H9 (cell line): Measurements from ENCODE around the gene PDE4B. TPM values are rescaled to one million over a fixed set of nuclear protein-coding genes. Genes with fewer than 3 reads are reported as not detected.

Experiments
- DNase-seq: peaks from one replicate; pipeline ENCODE4 v3.0.0-alpha.2; 2017
- H2AFZ ChIP-seq: one replicate; pipeline ENCODE4 v1.6.1; 2013; ENCODE audit warnings: mild to moderate bottlenecking, low read length, control low read depth, moderate library complexity
- H2AK5ac ChIP-seq: 2 replicates; pipeline ENCODE4 v1.6.1; 2013; ENCODE audit warnings: low read length, control low read depth, mixed read lengths; ENCODE audit not compliant: insufficient read length
- H2BK120ac ChIP-seq: one replicate; pipeline ENCODE4 v1.6.1; 2013; ENCODE audit warnings: low read depth, mild to moderate bottlenecking, low read length, control low read depth, inconsistent platforms; ENCODE audit not compliant: poor library complexity, severe bottlenecking
- H2BK12ac ChIP-seq: 2 replicates; pipeline ENCODE4 v1.6.1; 2013; ENCODE audit warnings: low read length, control low read depth, mixed read lengths, low read depth; ENCODE audit not compliant: insufficient read length
- H2BK15ac ChIP-seq: 2 replicates; pipeline ENCODE4 v1.6.1; 2013; ENCODE audit warnings: low read depth, low read length, control low read depth
- H2BK20ac ChIP-seq: one replicate; pipeline ENCODE4 v1.6.1; 2013; ENCODE audit warnings: low read depth, mild to moderate bottlenecking, low read length, control low read depth, inconsistent platforms; ENCODE audit not compliant: poor library complexity, severe bottlenecking
- H2BK5ac ChIP-seq: 2 replicates; pipeline ENCODE4 v1.6.1; 2013; ENCODE audit warnings: low read length, control low read depth, mixed read lengths; ENCODE audit not compliant: insufficient read length
- H3K14ac ChIP-seq: 2 replicates; pipeline ENCODE4 v1.6.1; 2013; ENCODE audit warnings: low read length, control low read depth; ENCODE audit not compliant: insufficient read depth
- H3K18ac ChIP-seq: 2 replicates; pipeline ENCODE4 v1.6.1; 2013; ENCODE audit warnings: low read depth, mild to moderate bottlenecking, mixed read lengths, low read length, control low read depth; ENCODE audit not compliant: insufficient read length
- H3K23ac ChIP-seq: 2 replicates; pipeline ENCODE4 v1.6.1; 2013; ENCODE audit warnings: low read length, control low read depth, mixed read lengths, low read depth; ENCODE audit not compliant: insufficient read length
- H3K23me2 ChIP-seq: 2 replicates; pipeline ENCODE4 v1.6.1; 2013; ENCODE audit warnings: low read depth, mild to moderate bottlenecking, mixed read lengths, low read length, control low read depth; ENCODE audit not compliant: insufficient read length, poor library complexity, severe bottlenecking
- H3K27ac ChIP-seq: 2 replicates; pipeline ENCODE4 v1.5.1; 2013; ENCODE audit warnings: low read length, control low read depth, mixed read lengths, low read depth; ENCODE audit not compliant: insufficient read length
- H3K27me3 ChIP-seq: 2 replicates; pipeline ENCODE4 v1.6.1; 2013; ENCODE audit warnings: low read length, control low read depth, inconsistent platforms; ENCODE audit not compliant: insufficient read depth
- H3K4ac ChIP-seq: 2 replicates; pipeline ENCODE4 v1.6.1; 2013; ENCODE audit warnings: low read depth, mild to moderate bottlenecking, control low read depth, inconsistent platforms, low read length, moderate library complexity
- H3K4me1 ChIP-seq: 2 replicates; pipeline ENCODE4 v1.6.1; 2013; ENCODE audit warnings: low read length, control low read depth, inconsistent platforms; ENCODE audit not compliant: insufficient read depth
- H3K4me2 ChIP-seq: 2 replicates; pipeline ENCODE4 v1.6.1; 2013; ENCODE audit warnings: low read length, control low read depth, mixed read lengths; ENCODE audit not compliant: insufficient read length, insufficient read depth
- H3K56ac ChIP-seq: 2 replicates; pipeline ENCODE4 v1.6.1; 2013; ENCODE audit warnings: low read depth, mild to moderate bottlenecking, mixed read lengths, low read length, control low read depth; ENCODE audit not compliant: insufficient read length
- H3K79me1 ChIP-seq: 2 replicates; pipeline ENCODE4 v1.6.1; 2013; ENCODE audit warnings: low read depth, mild to moderate bottlenecking, moderate library complexity, low read length, control low read depth, inconsistent platforms; ENCODE audit not compliant: insufficient read depth, poor library complexity, severe bottlenecking
- H3K79me2 ChIP-seq: 2 replicates; pipeline ENCODE4 v1.6.1; 2013; ENCODE audit warnings: low read length, control low read depth, inconsistent platforms; ENCODE audit not compliant: insufficient read depth
- H3K9ac ChIP-seq: 2 replicates; pipeline ENCODE4 v1.6.1; 2013; ENCODE audit warnings: low read length, control low read depth, mixed read lengths; ENCODE audit not compliant: insufficient read length; ENCODE audit errors: extremely low read depth
- H3K9me3 ChIP-seq: one replicate; pipeline ENCODE4 v1.6.1; 2013; ENCODE audit warnings: low read depth, low read length, inconsistent platforms; ENCODE audit not compliant: control insufficient read depth
- H3T11ph ChIP-seq: one replicate; pipeline ENCODE4 v1.6.1; 2013; ENCODE audit warnings: mild to moderate bottlenecking, low read length, control low read depth, inconsistent platforms
- H4K20me1 ChIP-seq: one replicate; pipeline ENCODE4 v1.6.1; 2013; ENCODE audit not compliant: control insufficient read depth, insufficient read length, insufficient read depth
- H4K5ac ChIP-seq: 2 replicates; pipeline ENCODE4 v1.6.1; 2013; ENCODE audit warnings: low read depth, mild to moderate bottlenecking, mixed read lengths, low read length, control low read depth; ENCODE audit not compliant: insufficient read length
- H4K8ac ChIP-seq: replicated peaks from 2 replicates; pipeline ENCODE4 v1.6.1; 2013; ENCODE audit warnings: low read length, control low read depth, mixed read lengths, low read depth; ENCODE audit not compliant: insufficient read length
- H4K91ac ChIP-seq: 2 replicates; pipeline ENCODE4 v1.6.1; 2013; ENCODE audit warnings: low read depth, mild to moderate bottlenecking, moderate library complexity, mixed read lengths, low read length, control low read depth; ENCODE audit not compliant: insufficient read length
- H3K27ac Mint-ChIP-seq, 3 experiments: 2 replicates in 2 of 3; 3 replicates in 1 of 3; pipeline ENCODE4 v1.8.0; 2020 to 2021; ENCODE audit warnings: mixed read lengths in 3 of 3, mild to moderate bottlenecking in 1 of 3, moderate library complexity in 1 of 3
- H3K27me3 Mint-ChIP-seq: 2 replicates; pipeline ENCODE4 v1.8.0; 2021; ENCODE audit warnings: low read depth, mild to moderate bottlenecking, moderate library complexity, mixed read lengths
- H3K36me3 Mint-ChIP-seq, 3 experiments: 2 replicates in 2 of 3; 3 replicates in 1 of 3; pipeline ENCODE4 v1.8.0; 2020 to 2021; ENCODE audit warnings: low read depth in 3 of 3, mixed read lengths in 3 of 3; ENCODE audit not compliant: insufficient read depth in 1 of 3
- H3K4me1 Mint-ChIP-seq, 2 experiments: 2 replicates each; pipeline ENCODE4 v1.8.0; 2020; ENCODE audit warnings: mixed read lengths in 2 of 2
- H3K4me3 Mint-ChIP-seq, 2 experiments: 2 replicates in 1 of 2; 3 replicates in 1 of 2; pipeline ENCODE4 v1.8.0; 2020 to 2021; ENCODE audit warnings: mild to moderate bottlenecking in 2 of 2, mixed read lengths in 2 of 2, moderate library complexity in 1 of 2
- H3K9me3 Mint-ChIP-seq, 2 experiments: 2 replicates in 1 of 2; 3 replicates in 1 of 2; pipeline ENCODE4 v1.8.0; 2020; ENCODE audit warnings: mild to moderate bottlenecking in 2 of 2, mixed read lengths in 2 of 2, moderate library complexity in 1 of 2
- CTCF ChIP-seq: fragments of 200-600 bp; sonication (generic); conservative IDR thresholded peaks from 3 replicates; pipeline ENCODE4 v1.8.0; 2021; ENCODE audit warnings: antibody characterized with exemption, mild to moderate bottlenecking
- WGBS: extraction: QIAGEN DNeasy Blood & Tissue Kit; methylation state at CpG from one replicate; pipeline ENCODE4 v1.1.7; 2013; ENCODE audit warnings: missing lambda C conversion rate, low lambda C conversion rate, mixed read lengths; ENCODE audit not compliant: insufficient read length; ENCODE audit errors: extremely low coverage; 5-methylcytosine and 5-hydroxymethylcytosine counted together
- total RNA-seq: library from RNA; stranded (reverse); gene quantifications from 2 replicates; pipeline ENCODE4 v1.2.1, GENCODE V29; 2021

The PDE4B gene
- total RNA-seq, 1 experiment from 2014 or later, result 19.8 TPM

GRCh38 chr1:65765631-65766030, 27.1 kb upstream of the PDE4B start:
- Histone ChIP-seq H3K4me2 (no peak overlapping the region), H3K79me1 (no peaks in the 10 kb centered on the region), H3K9ac (no peak overlapping the region), H3K79me2 (no peaks in the 10 kb centered on the region), H4K20me1 (no peaks in the 10 kb centered on the region), H2BK12ac (no peak overlapping the region), H3K23me2 (no peaks in the 10 kb centered on the region), H3K27ac (no peak overlapping the region), H2BK120ac (no peak overlapping the region), H2BK5ac (no peak overlapping the region), H3T11ph (no peak overlapping the region), H3K27me3 (no peaks in the 10 kb centered on the region), H4K91ac (no peak overlapping the region), H2BK20ac (no peak overlapping the region), H3K14ac (no peak overlapping the region), H3K4ac (no peak overlapping the region), H3K56ac (no peak overlapping the region), H4K5ac (no peak overlapping the region), H3K9me3 (no peaks in the 10 kb centered on the region), H2AFZ (no peak overlapping the region), H2AK5ac (no peak overlapping the region), H3K23ac (no peak overlapping the region), H3K18ac (no peak overlapping the region), H4K8ac (no peak overlapping the region), H2BK15ac (no peak overlapping the region), H3K4me1 (no peaks in the 10 kb centered on the region)
- Mint-ChIP-seq H3K36me3 (no peaks in the 10 kb centered on the region; a peak in 1 of 7 replicates), H3K27ac (no peak overlapping the region), H3K27me3 (peaks cover 2% of the 10 kb centered on the region; the same call in 1 of the 2 replicates), H3K4me1 (peaks cover 0 to 2% of the 10 kb centered on the region in 2 experiments; a peak in 2 of 4 replicates), H3K9me3 (no peaks in the 10 kb centered on the region; a peak in 1 of 5 replicates), H3K4me3 (no peak overlapping the region)
- no CpG with 5 or more reads among the region's 4 CpGs for WGBS
- TF ChIP-seq CTCF, result no peak
- no peak for DNase-seq
